H1 (cell line): ENCODE data around the gene PPP2R2D.

Source experiments
- EP300 ChIP-seq, 2 experiments: IDR thresholded peaks; 1 replicate in 1 of 2; 2 replicates in 1 of 2; pipeline ENCODE4 v1.6.1; 2011 to 2012; ENCODE audit warnings: low read depth in 2 of 2, low read length in 2 of 2, mild to moderate bottlenecking in 2 of 2, borderline replicate concordance in 1 of 2, inconsistent platforms in 1 of 2, moderate library complexity in 1 of 2
- TF ChIP-seq, protein P1 (sequence below), 3 experiments: IDR thresholded peaks; 1 replicate in 2 of 3; 2 replicates in 1 of 3; pipeline versions ENCODE4 v1.5.1 to v1.6.1; 2011; ENCODE audit warnings: low read length in 3 of 3, mild to moderate bottlenecking in 3 of 3, inconsistent platforms in 2 of 3, low read depth in 1 of 3, moderate library complexity in 1 of 3; ENCODE audit not compliant: insufficient read depth in 1 of 3; ENCODE audit errors: control extremely low read depth in 1 of 3

GRCh38 chr10:131910663-131911314 lies 10.0 kb downstream of the PPP2R2D start:
- TF ChIP-seq EP300 (IDR thresholded peaks at IDR 0.05; ENCODE audit: borderline replicate concordance in 1 of 2, low read depth in 2 of 2, low read length in 2 of 2), result no peak
- TF ChIP-seq, protein P1, sequence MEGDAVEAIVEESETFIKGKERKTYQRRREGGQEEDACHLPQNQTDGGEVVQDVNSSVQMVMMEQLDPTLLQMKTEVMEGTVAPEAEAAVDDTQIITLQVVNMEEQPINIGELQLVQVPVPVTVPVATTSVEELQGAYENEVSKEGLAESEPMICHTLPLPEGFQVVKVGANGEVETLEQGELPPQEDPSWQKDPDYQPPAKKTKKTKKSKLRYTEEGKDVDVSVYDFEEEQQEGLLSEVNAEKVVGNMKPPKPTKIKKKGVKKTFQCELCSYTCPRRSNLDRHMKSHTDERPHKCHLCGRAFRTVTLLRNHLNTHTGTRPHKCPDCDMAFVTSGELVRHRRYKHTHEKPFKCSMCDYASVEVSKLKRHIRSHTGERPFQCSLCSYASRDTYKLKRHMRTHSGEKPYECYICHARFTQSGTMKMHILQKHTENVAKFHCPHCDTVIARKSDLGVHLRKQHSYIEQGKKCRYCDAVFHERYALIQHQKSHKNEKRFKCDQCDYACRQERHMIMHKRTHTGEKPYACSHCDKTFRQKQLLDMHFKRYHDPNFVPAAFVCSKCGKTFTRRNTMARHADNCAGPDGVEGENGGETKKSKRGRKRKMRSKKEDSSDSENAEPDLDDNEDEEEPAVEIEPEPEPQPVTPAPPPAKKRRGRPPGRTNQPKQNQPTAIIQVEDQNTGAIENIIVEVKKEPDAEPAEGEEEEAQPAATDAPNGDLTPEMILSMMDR (IDR thresholded peaks at IDR 0.05; ENCODE audit: control extremely low read depth in 1 of 3, insufficient read depth in 1 of 3, low read depth in 1 of 3, low read length in 3 of 3), result no peak
